GM18520 (cell line): Measurements from ENCODE around the gene AKR1C4.
"Not testable (repeated sequence)": the region's sequence is repeated elsewhere in the genome, so short reads cannot be mapped to it uniquely, and the experiment has no call there.

ENCODE experiments used
- ATAC-seq: cut with Tn5 transposase; IDR thresholded peaks from one replicate; pipeline ENCODE4 v1.9.1; 2021; ENCODE audit not compliant: unreplicated experiment

Gene AKR1C4

GRCh38 chr10:5196702-5197113 is at the start of gene AKR1C4:
Gene AKR1C4, plus strand, starts transcription at chr10:5196837. Its CDS starts 31 bp downstream, at chr10:5196868.
- ATAC-seq, result no peak

GRCh38 chr10:5146920-5147254 is 49.8 kb upstream of the AKR1C4 start:
- no peak for ATAC-seq

GRCh38 chr10:5147255-5147980 is 49.2 kb upstream of the AKR1C4 start:
- no peak for ATAC-seq

- ATAC-seq, result no peak
Measured at GRCh38 chr10:5147981-5148677, 48.5 kb upstream of the AKR1C4 start.

- ATAC-seq, result no peak
Measured at GRCh38 chr10:5148678-5149032, 48.0 kb upstream of the AKR1C4 start.

GRCh38 chr10:5151076-5151475 is 45.6 kb upstream of the AKR1C4 start:
- no peak for ATAC-seq

- no peak for ATAC-seq
Measured at GRCh38 chr10:5155951-5156350, 40.7 kb upstream of the AKR1C4 start.

GRCh38 chr10:5157501-5157900 is 39.1 kb upstream of the AKR1C4 start:
- no peak for ATAC-seq

- no peak for ATAC-seq
Measured at GRCh38 chr10:5159126-5159525, 37.5 kb upstream of the AKR1C4 start.

- no peak for ATAC-seq
Measured at GRCh38 chr10:5163487-5163886, 33.1 kb upstream of the AKR1C4 start.

- ATAC-seq, result no peak
Measured at GRCh38 chr10:5165738-5166137, 30.9 kb upstream of the AKR1C4 start.

- no peak for ATAC-seq
Measured at GRCh38 chr10:5168897-5169420, 27.7 kb upstream of the AKR1C4 start.

GRCh38 chr10:5175581-5175980 is 21.1 kb upstream of the AKR1C4 start:
- ATAC-seq, result not testable (repeated sequence)

- not testable (repeated sequence) for ATAC-seq
Measured at GRCh38 chr10:5180503-5180902, 16.1 kb upstream of the AKR1C4 start.

GRCh38 chr10:5183923-5184322 is 12.7 kb upstream of the AKR1C4 start:
- no peak for ATAC-seq

- no peak for ATAC-seq
Measured at GRCh38 chr10:5184987-5185775, 11.5 kb upstream of the AKR1C4 start, which contains the start of gene AKR1C8. Gene AKR1C8, minus strand, starts transcription at chr10:5185150. Its CDS starts 46 bp downstream, at chr10:5185104.

- no peak for ATAC-seq
Measured at GRCh38 chr10:5187867-5188266, 8.8 kb upstream of the AKR1C4 start.

- ATAC-seq, result no peak
Measured at GRCh38 chr10:5188358-5188757, 8.3 kb upstream of the AKR1C4 start.

- ATAC-seq, result no peak
Measured at GRCh38 chr10:5194431-5194830, 2.2 kb upstream of the AKR1C4 start.

- ATAC-seq, result no peak
Measured at GRCh38 chr10:5195727-5196374, 786 bp upstream of the AKR1C4 start.

- ATAC-seq, result no peak
Measured at GRCh38 chr10:5198386-5198785, 1.7 kb downstream of the AKR1C4 start.
